CD4-positive, alpha-beta T cell treated with Interleukin-15 for 1 hour (primary cell): ENCODE measurements around the gene BIN1.
"Not testable (repeated sequence)": the region's sequence is repeated elsewhere in the genome, so short reads cannot be mapped to it uniquely, and the experiment has no call there.

ENCODE experiments used
- DNase-seq: peaks from one replicate; pipeline ENCODE4 v3.0.0-alpha.2; 2020

BIN1 gene

DNA sequence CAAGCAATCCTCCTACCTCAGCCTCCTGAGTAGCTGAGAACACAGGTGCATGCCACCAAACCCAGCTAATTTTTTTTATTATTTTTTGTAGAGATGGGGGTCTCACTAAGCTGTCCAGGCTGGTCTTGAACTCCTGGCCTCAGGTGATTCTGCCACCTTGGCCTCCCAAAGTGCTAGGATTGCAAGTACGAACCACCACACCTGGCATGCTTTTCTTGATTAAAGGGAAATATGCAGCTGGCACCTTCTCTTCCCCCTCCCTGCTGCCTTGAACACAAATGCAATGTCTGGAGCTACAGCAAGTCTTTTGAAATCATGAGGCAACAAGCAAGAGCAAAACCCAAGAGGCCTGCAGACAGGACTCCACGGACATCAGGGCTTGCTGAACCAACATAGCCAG is 26.8 kb upstream of the BIN1 start:
- no peak for DNase-seq

DNA sequence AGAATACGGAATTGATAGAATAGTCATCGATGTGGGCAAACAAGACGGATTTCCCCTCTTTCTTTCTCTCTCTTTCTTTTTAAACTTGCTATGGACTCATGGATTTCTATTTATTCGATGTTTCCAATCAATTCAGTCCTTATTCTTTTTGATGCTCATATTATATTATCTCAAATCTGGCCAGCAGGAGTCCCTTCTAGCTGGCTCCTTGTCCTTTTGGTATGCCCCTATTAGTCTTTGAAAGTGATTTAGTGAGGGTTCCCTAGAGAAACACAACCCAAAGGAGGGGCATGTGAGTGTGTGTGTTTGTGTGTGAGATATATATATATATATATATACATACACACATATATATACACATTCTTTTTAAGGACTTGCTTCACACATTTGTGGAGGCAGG is 23.5 kb upstream of the BIN1 start:
- no peak for DNase-seq

DNA sequence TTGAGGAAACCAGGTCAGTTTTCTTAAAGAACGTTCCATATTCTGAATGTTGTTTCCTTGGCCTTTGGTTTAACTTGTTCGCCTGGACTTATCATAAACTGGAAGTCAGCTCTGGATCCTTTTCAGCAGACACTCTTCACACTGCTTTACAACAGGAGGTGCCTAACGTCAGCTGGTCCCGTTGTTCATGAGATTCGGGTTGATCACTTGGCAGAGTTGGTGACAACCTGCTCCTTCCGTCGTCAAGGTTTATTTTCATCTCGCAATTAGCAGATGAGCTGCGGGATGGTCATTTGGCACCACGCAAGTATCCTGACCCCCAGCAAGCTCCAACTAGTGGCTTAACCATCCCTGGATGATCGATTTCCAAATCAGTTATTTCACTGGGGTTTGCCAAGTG is 23.0 kb upstream of the BIN1 start:
- no peak for DNase-seq

DNA sequence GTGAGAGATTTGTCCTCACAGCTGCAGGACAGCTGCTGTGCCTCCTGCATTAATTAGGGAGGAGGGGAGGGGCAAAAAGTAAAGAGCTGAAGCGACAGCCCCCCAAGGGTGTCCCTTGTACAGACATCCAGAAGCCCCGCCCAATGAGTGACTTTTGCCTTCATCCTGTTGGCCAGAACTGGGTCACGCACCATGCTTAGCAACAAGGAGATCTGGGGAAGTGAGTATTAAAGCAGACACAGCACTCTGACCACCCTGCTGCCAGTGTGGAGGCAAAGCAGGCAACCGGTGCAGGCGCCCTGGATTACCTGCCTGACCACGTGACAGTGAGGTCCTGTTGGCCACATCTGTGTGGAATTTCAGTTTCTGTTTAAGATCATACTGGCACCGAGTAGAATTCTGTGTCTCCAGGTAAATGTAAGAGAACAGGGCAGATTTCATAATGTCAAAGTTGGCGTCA is 21.5 kb upstream of the BIN1 start:
- DNase-seq: peak; percentile 39

DNA sequence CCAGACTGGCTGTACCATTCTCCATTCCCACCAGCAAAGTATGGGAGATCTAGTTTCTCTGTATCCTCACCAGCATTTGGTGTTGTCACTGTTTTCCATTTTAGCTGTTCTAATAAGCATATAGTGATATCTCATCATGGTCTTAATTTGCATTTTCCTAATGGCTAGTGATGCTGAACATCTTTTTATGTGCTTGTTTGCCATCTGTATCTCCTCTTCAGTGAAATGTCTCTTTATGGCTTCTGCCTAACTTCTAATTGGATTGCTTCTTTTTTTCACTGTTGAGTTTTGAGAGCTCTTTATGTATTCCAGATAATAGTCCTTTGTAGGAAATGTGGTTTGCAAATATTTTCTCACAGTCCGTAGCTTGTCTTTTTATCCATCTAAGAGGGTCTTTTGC is 18.9 kb upstream of the BIN1 start:
- DNase-seq: no peak

DNA sequence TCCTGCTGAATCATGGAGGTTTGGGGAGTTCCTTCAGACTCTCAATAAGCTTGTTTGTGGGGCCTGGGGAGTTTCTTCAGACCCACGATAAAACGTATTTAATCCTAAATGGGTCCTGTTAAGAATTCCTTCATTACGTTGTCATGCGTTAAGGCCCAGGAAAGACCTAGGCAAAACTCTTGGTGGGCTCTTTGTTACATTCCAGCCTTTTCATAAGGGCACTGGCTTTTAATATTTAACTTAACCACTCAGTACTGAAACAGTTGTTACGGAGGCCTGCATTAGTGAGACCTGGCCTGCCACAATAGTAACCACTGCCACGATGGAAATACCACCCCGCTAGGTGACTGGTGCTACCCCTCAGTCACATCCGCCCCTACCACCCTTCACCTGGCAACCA is 17.5 kb upstream of the BIN1 start:
- DNase-seq: no peak

DNA sequence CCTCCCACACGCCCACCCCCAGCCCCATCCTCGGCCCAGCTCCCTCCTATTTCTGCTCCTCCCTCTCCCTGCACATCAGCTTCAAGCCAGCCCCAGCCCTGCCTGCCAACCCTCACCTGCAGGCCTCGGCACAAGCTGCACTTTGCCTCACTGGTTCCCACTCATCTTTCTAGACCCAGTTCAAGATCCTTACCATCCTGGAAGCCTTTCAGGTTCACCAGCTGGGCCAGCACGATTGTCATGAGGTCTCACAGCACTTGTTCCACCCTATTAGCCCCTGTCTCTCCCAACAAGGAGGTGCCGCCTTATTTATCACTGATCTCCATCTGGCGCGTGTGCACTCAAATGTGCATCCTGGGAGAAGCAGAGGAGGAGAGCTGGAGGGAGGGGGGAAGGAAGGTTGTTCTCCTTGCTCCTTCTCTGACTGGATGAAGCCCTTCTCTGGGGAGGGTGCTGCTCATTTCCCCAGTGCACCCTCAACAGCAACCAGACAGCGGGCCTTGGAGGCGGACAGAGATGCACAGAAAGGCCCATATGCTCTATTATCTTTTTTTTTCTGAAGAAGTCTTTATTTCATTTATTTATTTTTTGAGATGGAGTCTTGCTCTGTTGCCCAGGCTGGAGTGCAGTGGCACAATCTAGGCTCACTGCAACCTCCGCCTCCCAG is 15.5 kb upstream of the BIN1 start:
- no peak for DNase-seq

DNA sequence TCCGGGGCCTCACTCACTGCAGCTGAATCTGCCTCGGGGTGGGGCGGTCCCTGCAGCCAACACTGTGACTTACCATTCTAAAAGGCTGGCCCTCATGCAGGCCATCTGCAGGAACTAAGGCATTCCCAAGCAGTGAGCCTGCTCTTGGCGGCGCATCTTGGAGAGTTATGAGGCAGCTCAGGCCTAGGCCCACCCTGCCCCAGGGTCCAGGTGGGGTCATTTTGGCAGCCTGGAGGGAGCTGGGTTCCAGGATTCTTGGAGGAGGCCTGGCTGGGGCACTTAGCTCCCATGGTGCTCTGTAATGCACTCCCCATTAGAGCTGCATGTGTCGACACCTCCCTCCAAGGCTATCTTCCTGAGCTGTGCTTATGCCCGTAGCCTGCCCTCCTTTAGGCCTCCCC is 14.8 kb upstream of the BIN1 start:
- DNase-seq: no peak

DNA sequence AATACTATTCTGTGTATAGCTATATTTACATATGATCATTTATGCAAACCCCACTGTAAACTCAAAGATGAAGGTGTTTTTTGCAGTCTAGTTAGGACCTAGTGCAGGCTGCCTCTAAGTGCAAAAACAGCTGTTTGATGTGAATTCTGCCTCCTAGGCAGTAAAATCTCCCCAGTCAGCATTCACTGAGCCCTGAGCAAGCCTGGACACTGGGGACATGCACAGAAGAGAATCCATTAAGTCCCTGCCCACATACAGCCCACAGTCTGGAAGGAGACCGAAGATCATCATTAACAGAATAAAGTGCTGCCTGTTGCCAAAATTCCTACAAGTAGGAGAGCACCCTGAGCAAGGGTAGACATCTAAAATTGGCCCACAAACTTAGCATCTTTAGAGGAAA is 14.4 kb upstream of the BIN1 start:
- DNase-seq: no peak

DNA sequence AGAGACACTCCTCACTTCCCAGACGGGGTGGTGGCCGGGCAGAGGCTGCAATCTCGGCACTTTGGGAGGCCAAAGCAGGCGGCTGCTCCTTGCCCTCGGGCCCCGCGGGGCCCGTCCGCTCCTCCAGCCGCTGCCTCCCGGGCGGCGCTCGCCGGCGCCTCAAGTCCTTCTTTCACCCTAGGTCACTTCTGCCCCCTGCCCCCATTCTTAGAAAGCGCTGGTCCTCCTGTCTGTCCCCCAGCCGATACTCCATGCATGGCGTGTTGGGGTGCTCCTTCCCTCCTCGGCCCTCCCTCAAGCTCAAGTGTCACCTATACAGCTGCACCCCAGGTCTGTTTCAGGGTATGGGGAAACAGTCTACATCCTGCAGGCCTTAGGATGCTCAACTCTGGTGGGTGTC is 13.5 kb upstream of the BIN1 start:
- not testable (repeated sequence) for DNase-seq

DNA sequence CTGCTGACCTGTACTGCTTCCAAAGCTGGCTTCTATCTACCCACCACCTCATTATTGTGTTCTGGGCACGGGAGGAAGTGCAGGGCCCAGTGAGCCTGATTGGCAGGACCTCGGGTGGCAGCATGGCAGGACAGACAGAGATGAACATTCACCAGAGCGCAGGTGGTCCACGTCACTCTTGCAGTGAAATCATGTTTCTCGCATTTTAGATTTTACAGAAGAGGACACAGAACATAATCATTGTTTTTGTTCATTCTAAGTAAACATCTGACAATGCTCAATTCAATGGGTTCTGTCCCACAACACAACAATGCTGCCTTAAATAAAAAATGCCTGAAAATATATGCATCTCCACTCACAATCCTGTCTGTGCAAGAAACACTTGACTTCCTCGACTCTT is 11.5 kb upstream of the BIN1 start:
- no peak for DNase-seq

DNA sequence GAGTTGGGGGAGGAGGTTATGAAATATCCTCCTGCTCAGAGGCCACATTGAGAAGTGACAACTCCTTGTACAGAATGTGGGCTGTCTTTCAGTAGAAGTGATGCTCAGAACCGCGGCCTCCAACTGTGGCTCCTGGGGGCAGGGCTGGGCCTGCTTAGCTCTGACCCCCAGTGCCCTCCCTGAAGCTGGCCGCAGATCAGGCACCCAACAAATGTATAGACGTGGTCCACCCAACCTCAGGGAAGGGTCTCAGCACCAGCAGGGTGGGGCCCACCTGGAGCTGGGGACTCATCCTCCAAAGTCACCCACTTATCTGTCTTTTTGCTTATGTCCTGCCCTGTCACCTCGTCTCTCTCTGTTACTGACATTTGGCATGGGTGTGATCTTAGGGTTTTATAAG is 11.1 kb upstream of the BIN1 start:
- no peak for DNase-seq

DNA sequence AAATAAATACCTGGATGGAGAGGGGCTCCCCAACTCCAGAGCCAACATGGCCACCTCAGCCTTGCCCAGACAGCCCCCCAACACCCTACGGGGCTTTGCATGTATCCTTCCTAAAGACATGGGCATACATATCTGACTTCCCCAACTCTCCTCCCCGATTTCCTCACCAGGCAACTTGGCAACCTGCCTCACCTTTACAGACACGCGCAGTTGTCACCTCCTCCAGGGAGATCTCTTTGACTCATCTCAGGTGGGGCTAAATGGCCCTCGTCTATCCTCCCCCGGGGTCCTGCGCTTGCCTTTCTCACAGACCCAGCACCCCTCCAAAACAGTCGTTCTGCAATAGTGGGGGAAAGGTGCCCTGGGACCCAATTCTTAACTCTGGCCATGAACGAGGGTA is 10.6 kb upstream of the BIN1 start:
- DNase-seq: no peak

DNA sequence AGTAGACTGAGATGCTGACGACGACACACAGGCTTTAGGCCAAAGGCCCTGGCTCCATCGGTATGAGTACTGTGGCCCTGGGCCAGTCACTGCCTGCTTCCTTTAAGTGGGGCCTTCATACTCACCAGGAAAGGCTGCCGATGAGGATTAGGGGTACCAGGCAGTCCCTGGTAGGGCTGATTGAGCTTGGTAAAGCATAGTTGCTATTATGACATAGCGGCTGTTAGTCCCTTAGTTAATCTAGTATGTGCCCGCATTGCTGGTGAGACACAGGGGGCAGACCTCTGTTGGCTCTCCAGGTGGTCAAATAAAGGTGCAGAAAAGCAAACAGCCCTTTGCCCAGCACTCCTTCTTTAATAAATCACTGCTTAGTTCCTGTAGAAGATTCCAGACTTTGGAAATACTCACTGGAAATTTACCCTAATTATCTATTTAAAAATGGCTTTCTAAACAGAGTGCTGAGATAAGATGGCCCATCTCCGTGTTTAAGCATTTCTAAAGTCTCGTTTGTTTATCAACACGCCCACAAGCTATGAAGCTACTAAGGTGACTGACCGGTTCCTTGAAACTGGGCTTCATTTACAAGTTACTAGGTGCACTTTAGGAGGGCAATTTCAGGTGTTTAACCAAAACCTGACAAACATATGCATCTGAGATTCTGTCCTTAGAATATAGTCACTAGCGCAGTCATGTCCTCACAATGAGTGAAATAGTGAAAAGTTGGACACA is 8.7 kb upstream of the BIN1 start:
- DNase-seq: no peak

DNA sequence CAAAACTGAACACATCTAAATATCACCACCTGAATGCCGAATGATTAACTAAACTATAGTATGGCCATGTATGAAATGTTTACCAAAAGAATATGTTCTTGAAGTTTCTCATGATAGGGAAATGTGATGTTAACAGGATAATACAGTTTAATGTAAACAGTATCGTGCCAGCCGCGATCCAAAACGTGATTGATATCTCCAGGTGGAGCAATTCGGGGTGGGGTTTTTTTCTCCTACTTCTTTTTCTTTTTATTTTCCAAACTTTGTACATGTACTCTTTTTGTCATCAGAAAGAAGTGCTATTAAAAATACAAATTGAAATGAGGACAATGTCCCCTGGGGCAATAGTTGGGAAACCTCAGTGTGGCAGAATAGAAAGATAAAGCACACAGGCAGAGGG is 4.0 kb upstream of the BIN1 start:
- no peak for DNase-seq

DNA sequence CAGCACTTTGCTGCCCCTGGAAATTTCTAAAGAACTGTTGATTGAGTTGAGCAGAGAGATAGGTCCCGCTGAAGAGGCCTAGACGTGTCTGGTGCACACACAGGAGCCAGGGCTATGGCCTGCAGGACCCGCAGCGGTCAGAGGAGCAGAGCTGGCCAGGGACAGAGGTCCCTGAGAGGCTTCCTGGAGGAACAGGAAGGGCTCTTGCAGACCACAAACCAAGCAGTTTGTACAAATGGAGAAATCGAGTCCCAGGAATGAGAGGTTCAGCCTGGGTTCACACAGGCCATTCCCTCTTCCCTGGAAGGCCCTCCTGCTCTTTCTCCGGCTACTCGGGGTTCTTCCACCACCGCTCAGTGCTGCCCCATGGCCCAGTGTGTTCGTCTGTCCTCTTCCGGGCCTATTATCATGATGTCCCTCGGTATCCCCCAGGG is 1.2 kb upstream of the BIN1 start:
- DNase-seq: no peak

DNA sequence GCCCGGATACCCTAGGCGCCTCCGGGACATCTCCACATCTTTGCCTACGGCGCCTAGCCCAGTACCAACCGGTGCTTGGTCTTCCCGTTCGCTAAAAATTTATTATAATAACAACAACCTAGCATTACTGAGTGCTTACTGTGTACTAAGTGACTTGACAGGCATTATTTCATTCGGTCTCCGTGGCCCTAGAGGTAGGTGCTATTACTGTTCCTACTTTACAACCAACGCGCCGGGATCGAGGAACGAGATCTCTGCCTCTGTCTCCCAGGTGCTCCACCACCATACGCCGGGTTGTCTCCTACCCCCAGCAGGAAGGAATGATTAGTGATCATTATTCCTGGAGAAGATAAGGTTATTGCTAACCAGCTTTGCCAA is 657 bp upstream of the BIN1 start:
- no peak for DNase-seq

DNA sequence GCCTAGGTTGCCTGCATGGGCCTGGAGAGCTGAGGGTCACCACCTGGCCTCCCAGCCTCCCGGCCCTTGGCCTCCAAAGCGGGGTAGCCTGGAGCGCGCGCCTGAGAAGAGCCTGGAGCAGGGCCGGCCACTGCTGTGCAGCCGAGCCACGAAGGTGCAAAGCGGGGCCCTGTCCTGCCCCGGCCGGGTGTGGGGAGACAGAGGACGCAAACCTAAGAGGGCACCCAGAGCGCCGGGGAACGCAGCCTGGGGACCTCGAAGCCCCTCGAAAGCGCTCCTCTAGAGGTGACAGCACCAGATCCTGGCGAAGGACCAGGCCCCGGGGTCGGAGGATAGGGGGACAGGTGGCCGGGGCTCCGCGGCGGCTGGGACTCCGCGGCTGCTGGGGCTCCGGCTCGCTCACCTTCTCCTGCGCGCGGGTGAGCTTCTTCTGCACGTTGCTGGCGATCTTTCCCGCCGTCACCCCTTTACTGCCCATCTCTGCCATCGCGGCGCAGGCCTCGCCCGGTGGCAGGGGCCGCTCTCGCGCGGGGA is 430 bp downstream of the BIN1 start:
- no peak for DNase-seq

DNA sequence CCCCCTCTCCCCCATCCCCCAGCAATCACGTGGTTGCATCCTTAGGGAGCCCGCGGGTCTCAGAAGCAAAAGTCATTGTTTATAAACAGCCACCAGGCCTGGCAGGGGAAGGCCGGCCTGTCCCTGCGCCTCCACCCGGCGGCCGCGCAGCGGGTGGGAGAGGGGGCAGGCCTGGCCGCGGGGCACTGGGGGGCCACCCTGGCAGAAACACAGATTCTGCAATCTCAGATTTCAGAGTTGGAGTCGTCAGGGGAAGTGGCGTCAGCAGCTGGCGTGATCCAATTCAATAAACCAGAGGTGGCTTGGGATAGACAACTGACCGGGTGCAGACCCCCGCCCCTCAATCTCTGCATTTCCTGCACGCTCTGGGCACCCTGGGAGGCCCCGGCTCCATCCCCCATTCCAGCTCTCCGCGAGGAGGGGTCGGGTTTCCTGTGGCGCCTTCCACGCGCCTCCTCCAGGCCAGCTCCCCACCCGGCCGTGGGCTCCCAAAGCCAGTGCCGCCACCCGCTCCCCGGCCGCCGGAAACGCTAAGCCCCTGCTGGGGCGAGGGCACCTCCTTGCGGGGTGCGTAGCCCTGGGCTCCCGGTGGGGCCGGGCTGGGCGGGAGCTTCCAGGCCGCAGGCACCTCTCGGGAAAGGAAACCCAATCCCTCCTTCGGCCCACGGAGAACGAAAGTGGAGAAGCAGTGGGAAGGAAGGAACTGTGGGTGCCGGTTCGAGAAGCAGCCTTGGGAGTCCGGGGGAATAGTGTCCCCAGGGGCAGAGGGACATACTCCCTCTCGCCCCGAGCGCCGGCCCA is 1.1 kb downstream of the BIN1 start:
- DNase-seq: peak; percentile 12

DNA sequence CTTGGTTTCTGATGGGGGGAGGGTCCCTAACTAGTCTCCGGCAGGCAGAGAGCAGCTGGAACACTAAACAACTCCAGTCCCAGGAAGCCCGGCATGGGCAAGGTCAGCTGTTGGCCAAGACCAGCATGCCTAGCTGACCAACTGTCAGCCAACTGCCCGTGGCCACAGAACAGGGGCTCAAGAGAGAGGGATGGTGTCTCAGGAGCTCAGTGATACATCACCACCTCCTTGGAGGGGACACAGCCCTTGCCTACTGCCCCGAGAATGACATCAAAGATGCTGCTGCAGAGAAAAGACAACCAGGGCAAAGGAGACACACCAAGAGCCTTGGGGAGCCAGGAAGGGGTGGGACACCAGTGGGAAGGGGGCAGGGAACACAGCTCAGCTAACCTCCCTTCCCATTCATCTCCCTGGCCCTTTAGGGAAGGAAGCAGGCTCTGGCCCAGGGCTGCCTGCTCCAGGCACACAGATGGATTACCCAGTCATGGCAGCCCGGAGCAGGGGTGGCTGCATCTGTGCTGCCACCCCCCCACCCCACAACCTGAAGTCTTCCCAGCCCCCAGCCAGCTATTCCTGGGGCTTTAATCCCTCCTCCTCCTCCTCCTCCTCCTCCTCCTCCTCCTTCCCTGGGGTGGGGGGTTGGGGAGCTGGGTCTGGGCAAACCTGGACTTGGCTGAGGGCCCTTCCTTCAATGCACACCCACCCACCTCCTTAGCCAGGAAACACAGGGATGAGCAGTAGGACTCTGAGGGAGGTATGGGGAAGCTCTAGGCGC is 1.9 kb downstream of the BIN1 start:
- DNase-seq: peak; percentile 15

DNA sequence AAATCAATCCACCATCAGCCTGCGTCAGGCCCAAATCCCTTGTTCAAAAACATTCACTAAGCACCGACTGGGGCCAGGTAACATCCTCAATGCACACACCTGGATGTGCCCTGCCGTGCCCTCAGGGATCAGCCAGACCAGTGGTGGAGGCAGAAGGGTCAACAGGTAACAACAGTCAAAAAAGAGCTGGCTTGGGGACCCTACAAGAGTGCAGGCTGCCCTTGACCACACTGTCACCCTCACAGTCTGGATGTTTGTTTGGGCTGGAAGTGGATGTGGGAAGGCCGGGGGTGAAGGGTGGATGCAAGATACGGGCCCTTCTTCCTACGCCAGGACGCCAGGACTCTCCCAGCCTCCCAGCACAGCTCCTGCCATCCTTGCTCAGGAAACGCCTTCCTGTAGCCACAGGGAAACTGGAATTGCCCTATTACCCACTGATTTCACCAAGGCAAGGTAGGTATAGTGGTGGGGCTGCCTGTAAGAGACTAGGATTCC is 2.7 kb downstream of the BIN1 start:
- peak; percentile 8 for DNase-seq

DNA sequence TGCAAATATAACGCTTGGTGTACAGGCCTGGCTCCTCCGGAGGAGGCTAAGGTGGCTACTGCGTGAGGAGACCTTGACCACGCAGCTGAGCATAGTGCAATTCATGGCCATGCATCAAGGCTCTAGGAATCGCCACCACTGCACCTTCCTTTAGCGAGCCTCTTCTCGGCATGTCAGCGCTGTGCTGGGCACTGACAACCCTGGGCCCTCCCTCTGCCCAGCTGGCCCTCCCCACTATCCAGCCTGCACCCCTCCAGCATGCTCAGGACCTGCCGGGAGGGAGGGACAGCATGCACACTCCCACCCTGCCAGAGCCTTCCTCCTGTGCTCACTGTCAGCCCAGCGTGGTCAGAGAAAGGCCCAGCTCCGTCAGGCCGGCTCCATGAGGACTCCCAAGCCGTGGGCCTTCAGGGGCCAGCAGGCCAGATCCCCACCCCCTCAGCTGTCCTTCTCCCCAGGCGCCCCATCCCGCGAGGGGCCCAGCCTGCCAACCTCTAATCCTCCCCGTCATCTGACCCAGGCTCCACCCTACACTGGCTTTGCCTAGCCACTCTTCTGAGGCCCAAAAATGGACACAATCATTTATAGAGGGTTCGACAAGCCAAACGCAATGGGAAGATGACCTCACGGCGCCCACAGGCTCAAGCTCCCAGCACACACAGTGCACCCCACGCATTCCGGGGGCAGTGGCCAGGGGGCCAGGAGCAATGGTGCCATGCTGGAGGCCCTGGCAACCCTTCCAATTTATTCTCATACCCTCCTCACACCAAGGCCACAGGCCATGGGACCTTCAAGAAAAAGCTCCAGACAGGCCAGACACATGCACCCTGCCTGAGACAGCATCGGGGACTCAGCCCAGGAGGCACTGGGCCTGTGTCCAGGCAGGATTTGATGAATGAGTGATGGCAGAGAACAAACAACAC is 3.5 kb downstream of the BIN1 start:
- no peak for DNase-seq
